B cell (primary cell): ENCODE measurements around the gene FOXD3.

ENCODE experiments used
- EZH2 ChIP-seq: IDR thresholded peaks from 2 replicates; pipeline ENCODE4 v1.6.1; 2012; ENCODE audit warnings: borderline replicate concordance, low read depth, mild to moderate bottlenecking, moderate library complexity, low read length; ENCODE audit not compliant: insufficient read depth, poor library complexity, severe bottlenecking
- TF ChIP-seq, protein P1 (sequence below): fragments of 200-600 bp; IDR thresholded peaks from one replicate; pipeline ENCODE4 v1.8.0; 2022; ENCODE audit warnings: antibody characterized with exemption, mild to moderate bottlenecking

DNA sequence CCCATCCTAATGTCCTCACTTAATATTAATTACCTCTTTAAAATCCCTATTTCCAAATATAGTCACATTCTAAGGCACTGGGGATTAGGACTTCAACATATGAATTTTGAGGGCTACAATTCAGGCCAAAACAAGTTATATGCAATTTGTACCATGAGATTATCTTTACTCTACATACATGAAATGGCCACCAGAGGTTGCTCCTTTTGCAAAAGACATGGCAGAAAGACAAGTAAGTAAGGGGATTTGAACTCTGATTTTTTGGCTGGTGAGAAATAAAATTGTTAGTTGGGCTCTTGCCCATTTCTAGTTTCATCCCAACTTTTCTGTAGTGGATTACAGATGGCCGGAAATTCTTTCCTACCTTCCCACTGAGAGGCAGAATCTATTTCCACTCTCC lies 40.2 kb downstream of the FOXD3 start:
- TF ChIP-seq, protein P1, sequence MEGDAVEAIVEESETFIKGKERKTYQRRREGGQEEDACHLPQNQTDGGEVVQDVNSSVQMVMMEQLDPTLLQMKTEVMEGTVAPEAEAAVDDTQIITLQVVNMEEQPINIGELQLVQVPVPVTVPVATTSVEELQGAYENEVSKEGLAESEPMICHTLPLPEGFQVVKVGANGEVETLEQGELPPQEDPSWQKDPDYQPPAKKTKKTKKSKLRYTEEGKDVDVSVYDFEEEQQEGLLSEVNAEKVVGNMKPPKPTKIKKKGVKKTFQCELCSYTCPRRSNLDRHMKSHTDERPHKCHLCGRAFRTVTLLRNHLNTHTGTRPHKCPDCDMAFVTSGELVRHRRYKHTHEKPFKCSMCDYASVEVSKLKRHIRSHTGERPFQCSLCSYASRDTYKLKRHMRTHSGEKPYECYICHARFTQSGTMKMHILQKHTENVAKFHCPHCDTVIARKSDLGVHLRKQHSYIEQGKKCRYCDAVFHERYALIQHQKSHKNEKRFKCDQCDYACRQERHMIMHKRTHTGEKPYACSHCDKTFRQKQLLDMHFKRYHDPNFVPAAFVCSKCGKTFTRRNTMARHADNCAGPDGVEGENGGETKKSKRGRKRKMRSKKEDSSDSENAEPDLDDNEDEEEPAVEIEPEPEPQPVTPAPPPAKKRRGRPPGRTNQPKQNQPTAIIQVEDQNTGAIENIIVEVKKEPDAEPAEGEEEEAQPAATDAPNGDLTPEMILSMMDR: no peak
- no peak for TF ChIP-seq EZH2
